HG02870 (cell line): Measurements from ENCODE around the gene RGS7BP.

Experiments used
- ATAC-seq: cut with Tn5 transposase; IDR thresholded peaks from one replicate; pipeline ENCODE4 v1.9.1; 2021; ENCODE audit warnings: mild to moderate bottlenecking, moderate library complexity; ENCODE audit not compliant: unreplicated experiment

Gene RGS7BP

GRCh38 chr5:64628901-64629300 lies 123.1 kb downstream of the RGS7BP start:
- ATAC-seq, result no peak

GRCh38 chr5:64629841-64630240 lies 124.0 kb downstream of the RGS7BP start:
- no peak for ATAC-seq

DNA sequence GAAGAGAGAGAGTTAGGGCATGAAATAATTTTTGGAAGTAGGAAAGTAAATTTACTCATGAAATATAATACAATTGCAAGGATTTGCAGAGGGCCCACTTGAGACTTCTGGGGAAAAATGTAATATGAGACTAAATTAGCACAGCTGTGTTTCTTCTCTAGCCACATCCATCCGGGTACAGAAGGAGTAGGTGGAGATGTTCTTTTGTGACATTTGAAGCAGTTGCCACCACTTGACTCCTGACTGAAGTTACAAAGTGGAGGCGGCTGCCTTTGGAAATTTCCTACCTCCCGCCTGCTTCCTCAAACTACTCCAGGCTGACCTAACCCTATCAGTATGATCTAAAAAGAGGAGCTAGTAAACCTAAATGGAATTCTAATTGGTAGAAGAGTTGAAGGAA lies 126.4 kb downstream of the RGS7BP start:
- ATAC-seq, result no peak

GRCh38 chr5:64634997-64635686 lies 129.3 kb downstream of the RGS7BP start:
- no peak for ATAC-seq

GRCh38 chr5:64637144-64637543 lies 131.3 kb downstream of the RGS7BP start:
- no peak for ATAC-seq

DNA sequence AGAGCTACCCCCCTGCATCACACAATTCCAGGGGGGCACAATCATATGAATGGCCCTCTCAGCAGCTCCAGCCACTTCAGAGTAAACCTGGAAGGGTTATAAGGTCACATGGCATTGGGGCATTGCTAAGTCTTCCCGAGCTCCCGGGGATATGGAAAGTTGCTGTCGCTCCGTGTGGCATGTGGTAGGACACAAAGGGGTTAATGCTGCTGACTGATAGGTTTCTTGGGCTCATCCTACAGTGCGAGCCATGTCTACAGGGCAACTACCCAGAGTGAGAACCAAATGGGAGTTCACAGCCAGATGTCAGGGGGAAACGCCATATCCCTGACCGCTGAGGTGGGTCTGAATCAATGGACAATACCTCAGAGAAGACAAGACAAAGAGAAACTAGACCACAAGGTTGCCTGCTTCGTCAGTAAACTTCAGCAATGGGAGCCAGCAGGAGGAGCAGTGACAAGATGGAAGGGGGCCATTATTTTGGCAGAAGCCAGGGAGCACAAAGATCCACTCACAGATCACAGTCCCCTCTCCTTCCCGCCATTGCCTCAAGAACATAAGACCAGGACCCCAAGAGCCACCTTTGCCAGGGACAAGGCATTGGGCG lies 132.1 kb downstream of the RGS7BP start:
- ATAC-seq, result no peak

GRCh38 chr5:64644831-64645230 lies 139.0 kb downstream of the RGS7BP start:
- no peak for ATAC-seq

GRCh38 chr5:64646169-64646568 lies 140.4 kb downstream of the RGS7BP start:
- no peak for ATAC-seq

- no peak for ATAC-seq
These were observed 143.7 kb downstream of the RGS7BP start for GRCh38 chr5:64649512-64649911.

DNA sequence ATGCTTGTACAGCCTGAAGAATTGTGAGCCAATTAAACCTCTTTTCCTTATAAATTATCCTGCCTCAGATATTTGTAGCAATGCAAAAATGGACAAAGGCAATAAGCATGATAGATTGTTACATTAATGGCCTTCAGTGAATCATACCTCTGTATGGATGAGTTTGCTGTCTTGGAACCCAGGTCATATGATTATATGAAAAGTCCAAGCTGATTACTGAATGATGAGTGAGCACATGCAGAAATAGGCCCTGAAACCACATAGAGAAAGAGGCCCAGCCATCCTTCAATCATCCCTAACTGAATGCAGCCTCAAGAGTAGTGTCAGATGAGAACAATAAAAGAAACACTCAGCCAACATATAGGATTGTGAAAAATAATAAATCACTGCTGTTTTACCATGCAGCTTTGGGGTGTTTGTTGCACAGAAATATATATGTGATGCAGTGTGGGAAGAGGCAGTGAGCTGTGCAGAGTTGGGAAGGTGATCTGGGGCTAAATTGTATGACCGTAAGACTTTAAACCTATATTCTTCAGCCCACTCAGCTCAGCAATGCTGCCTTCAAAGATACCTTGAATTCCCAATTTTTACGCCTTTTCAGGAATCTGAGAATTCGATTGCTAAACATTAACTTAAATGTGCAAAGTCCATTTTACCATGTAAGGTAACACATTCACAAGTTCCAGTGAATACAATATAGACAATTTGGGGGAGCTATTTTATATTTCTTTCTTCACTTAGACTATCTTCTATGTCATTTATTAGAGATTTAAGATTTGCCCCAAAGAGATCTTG lies 148.1 kb downstream of the RGS7BP start:
- ATAC-seq, result no peak

DNA sequence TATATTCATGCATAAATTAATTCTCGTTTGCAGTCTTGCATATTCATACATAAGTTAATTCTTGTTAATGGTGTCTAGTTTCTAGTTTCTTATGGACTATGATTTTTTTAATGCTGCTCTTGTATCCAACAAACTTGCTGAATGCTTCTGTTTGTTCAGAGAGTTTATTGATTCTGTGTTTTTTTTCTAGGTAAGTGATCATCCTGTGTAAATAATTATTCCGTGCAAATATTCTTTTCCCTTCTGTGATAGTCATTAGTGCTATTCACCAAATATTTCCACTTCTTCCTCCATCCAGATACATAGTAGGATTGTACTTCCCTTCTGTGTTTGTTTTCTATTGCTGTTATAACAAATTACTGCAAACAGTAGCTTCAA lies 148.7 kb downstream of the RGS7BP start:
- ATAC-seq, result no peak

GRCh38 chr5:64655596-64655995 lies 149.8 kb downstream of the RGS7BP start:
- no peak for ATAC-seq

- no peak for ATAC-seq
These were observed 153.5 kb downstream of the RGS7BP start for GRCh38 chr5:64659289-64659688.
